H54 (cell line): ENCODE results near the gene HOXA3.

Source experiments
- DNase-seq: peaks from one replicate; pipeline ENCODE4 v3.0.0; 2011; ENCODE audit warnings: low spot score, mixed read lengths; ENCODE audit not compliant: insufficient read length
- FAIRE-seq: peaks from 3 replicates; lab custom pipeline; 2011; peaks lifted over from hg19 to GRCh38; lab: Jason Lieb, UNC
- POLR2A ChIP-seq: IDR thresholded peaks from 2 replicates; pipeline ENCODE4 v1.6.1; 2011; ENCODE audit warnings: low read depth, mild to moderate bottlenecking, low read length

HOXA3 gene

DNA sequence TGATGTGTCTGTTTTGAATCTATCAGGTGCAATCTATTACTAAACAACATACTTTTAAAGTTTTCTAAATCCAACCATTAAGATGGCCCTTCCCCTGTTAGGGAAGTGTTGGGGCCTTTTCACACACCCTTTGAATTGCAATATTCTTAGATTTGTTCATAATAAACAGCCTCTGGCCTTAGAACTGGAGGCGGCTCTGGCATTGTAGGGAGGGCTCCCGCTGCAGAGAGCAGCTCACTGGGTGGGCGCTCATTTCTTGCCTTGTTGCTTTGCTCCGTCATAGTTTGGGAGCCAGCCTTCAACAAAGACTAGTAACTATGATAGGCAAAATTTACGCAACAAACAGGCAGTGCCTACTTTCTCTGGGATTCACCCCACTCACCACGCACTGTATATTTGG is 26.0 kb upstream of the HOXA3 start:
- TF ChIP-seq POLR2A, result no peak
- FAIRE-seq (no peak), DNase-seq (no peak)

DNA sequence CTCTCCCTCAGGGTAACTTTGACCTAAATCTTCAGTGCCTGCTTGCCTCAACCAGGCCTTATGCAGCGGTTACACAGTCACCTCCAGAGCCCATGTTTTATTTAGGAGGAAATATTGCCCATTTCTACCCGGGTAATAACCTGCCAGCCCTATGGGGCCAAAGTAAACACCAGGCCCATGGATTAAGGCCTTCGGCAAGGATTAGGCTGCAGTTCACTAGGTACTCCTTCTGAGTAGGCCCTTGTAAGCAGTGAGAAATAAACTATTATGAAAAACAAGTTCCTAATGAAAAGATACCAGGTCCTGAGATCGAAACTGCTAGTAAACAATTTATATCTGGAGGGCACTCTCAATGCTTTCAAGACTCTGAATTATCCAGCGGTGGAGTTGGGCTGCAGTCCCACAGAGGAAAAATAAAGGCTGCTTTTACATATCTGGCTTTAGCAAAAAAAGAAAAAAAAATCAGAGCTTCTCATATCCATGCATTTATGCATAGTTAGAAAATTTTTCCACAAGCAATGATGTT is 25.5 kb upstream of the HOXA3 start:
- DNase-seq, result no peak
- no peak for TF ChIP-seq POLR2A
- no peak for FAIRE-seq

DNA sequence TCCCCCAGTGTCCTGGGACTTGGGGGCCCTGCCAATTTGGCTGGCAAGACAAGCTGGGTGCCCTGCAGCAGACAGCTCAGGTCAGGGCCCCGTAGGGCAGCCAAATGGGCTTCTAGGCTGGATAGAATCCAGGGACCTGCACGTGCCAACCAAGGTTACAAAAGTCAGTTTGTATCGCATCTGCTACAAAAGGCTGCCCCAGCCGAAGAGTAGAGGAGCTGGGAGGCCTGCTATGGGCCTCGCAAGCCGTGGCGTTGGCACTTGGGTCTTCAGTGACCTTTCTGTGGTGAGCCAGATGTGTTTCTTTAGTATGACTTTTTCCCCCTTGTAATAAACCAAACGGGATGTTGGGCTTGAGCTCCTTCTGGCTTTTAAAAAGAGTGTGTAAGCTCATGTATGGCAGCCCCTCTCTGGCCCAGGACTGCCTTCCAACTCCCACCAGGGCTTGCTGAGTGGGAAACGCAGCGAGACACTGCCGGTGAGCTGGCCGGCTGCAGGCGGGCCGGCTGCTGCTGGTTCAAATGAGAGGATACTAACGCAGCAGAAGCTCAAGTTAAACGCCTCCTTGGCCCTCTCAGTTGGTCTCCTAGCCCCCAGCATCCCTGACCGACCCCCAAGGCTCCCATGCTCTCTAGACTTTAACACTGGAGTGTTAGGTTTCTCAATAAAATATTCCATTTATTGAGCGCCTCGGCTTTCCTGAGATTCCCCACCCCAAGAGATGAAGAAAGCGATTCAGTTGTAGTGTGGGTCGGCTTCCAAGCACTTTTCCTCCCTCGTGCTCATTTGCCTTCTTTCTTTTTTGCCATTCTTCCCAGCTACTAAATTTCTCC is 24.8 kb upstream of the HOXA3 start:
- TF ChIP-seq POLR2A, result no peak
- FAIRE-seq (no peak), DNase-seq (no peak)

DNA sequence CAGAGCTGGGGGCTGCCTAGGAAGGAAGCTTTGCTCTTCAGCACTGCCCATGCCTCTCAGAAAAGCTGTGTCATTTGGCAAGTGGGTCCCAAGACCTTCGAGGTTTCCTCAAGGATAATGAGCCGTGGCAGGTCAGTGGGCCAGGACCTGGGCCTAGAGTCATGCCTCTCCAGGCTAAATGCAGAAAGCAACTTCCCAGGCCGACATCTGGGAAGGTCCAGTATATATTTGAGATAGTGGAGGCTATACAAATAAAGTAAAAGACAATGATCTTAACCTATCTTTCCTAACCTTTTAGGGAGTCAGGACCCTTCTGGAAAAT is 24.1 kb upstream of the HOXA3 start:
- no peak for DNase-seq
- FAIRE-seq, result no peak
- TF ChIP-seq POLR2A, result no peak

DNA sequence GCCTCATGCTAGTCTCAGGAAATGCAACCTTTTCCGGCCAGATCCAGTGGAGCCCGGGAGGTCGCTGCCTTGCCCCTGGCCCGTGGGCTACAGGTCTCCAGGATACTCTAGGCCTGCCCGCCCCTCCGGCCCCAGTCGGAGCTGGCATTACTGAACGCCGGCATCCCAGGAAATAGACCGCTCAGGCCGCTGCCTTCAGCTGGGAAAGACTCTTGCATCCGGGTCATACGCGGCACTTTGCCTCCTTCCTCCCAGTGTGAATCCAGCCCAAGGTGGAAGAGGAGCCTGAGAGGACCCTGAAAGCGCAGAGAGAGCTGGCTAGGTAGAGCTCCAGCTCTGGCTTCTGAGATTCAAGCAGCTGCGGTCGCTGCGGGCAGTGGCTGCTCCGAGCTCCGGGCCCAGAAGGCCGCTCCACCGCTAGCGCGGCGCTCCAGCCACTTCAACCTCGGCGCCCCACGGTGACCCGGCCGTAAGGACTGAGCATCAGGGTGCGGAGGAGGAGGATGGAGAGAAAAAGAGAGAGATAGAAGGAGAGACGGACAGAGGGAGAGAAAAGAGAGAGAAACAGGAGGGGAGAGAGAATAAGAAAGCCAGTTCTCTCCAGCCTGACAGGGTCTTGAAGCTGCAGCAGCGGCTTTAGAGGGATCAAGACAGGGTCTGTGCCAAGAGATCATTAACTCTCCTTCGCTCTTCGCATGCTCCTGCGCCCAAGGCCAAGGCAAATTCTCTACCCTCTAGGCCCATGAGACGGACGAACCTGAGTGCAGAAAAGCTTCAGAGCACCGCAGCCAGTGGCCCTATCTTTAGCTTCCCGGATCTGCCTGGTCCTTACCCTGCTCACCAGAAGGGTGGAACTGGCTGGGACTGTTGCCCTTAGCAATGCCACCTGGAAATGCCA is 23.5 kb upstream of the HOXA3 start:
- FAIRE-seq (no peak), DNase-seq (no peak)
- TF ChIP-seq POLR2A, result no peak

DNA sequence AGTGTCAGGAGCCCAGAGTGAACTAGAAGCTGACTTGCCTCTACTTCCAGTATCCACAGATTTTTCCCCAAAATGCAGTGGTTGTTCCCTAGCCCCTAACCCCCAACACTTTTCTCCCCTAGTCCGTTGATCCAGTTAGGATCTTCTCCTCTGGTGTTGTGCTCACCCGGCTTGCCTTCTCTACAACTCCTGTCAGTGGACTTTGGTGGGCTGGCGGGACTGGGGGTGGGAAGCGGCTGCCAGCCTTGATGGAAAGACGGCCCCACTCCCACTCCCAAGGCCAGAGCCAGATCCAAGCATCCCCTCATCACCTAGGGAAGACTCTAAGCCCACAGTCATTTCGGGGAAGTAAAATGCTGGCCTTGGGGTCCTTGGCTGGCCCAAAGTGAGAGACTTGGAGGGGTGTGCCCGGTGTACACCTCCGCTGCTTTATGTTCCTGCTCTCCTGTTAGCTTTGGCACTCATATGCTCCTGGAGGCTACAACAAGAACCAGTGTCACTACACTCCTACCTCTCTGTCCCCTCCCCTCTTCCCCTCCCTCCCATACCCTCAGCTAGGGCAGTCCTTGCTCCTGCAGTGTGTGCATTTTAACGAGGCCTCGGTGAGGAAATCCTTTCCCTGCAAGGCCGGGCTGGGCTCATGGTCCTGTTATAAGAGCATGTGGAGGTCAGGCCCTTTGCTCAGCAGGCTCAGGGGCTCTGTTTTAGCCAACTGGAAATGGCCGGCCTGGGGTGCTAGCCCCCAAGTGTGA is 22.7 kb upstream of the HOXA3 start:
- no peak for TF ChIP-seq POLR2A
- FAIRE-seq (no peak), DNase-seq (no peak)

DNA sequence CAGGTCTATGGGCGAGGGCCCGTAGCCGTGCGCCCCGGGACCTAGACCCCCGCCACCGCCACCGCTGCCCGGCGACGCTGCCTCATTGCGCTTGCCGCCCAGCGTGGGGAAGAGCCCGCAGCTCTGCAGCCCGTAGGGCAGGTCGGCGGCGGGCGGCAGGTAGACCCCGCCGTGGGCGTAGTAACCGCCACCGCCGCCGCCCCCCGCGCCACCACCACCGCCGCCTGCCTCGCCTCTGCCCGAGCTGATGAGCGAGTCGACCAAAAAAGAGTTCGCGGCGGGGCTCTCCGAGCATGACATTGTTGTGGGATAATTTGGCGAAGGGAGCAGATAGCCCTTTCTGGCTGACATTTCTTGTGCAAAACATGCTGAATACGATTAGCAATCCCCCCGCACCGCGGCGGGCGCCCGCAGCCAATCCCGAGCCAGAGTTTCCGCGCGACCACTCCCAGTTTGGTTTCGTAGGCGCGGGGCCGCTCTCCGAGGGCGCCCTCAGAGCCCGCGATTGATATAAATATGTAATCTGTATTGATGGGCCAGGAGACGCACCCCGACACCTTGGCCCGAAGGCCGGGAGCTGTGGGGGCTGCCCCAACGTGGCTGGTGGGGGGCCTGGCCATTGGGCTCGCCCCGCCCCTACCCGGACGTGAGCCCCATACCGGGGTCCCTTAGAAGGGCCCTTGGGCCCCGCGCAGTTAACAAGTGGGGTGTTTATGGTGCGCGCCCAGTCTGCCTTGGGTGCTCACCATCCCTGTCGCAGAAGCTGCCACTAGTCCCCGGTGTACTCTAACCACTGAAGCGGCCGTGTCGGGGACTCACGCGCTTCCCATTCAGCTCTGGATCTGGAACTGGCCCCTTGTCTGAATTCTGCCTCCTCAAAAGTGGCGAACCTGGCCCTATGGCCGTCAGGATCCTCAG is 21.8 kb upstream of the HOXA3 start, which contains the start of gene HOXA10:
HOXA10 (minus strand) TSS at position 365 of the 918 bp plus-strand sequence; CDS start at position 351, 14 bp downstream.
- no peak for DNase-seq
- no peak for FAIRE-seq
- TF ChIP-seq POLR2A, result no peak

DNA sequence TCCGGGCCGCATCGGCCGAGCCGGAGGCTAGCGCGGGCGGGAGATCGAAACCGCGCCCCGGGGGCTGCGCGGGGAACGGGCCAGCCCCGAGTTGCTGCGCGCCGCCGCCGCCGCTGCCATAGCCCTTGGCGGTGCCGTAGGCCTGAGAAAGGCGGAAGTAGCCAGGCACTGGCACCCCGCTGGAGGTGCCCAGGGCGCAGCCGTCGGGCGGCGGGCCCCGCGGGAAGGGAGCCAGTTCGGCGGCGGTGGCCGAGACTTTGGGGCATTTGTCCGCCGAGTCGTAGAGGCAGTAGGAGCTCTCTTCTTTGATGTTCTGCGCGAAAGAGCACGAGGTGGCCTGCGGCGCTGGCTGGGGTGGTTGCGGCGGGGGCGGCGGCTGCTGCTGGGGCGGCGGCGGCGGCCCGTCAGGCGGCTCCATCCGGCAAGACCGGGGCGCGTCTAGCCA is 21.1 kb upstream of the HOXA3 start:
- peak; percentile 66 for TF ChIP-seq POLR2A
- DNase-seq (peak; percentile 97), FAIRE-seq (no peak)

DNA sequence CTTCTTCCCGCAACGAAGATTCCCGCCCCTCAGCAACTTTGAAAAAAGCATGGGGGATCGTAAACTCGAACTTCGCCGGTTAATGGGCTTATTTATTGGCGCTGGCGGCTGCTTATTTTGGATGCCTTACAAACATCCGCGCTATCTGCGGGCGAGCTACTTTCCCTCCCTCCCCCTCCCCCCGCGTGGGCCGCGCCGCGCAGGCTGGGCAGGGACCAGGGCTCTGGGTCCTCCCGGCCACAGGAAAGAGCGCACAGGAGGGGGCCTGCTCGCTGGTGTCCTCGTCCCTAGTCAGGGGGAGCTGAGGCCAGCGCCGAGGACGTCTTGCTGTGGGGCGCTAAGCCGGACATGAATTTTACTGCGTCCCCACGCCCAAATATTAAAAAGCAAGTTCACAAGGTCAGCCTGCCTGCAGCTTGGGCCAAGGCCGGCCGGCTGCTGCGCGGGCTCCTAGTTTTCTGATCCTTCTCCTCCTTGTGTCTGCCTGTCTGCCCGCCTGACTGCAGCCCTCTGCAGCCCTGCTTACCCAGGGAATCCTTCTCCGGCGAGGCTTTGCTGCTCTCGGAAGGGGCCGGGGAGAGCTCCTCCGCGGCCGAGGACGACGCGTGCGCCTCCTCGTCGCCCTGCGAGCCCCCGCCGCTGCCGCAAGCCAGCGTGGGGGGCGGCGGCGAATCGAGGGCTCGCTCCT is 20.6 kb upstream of the HOXA3 start:
- DNase-seq, result peak; percentile 83
- TF ChIP-seq POLR2A, result peak; percentile 81
- no peak for FAIRE-seq

DNA sequence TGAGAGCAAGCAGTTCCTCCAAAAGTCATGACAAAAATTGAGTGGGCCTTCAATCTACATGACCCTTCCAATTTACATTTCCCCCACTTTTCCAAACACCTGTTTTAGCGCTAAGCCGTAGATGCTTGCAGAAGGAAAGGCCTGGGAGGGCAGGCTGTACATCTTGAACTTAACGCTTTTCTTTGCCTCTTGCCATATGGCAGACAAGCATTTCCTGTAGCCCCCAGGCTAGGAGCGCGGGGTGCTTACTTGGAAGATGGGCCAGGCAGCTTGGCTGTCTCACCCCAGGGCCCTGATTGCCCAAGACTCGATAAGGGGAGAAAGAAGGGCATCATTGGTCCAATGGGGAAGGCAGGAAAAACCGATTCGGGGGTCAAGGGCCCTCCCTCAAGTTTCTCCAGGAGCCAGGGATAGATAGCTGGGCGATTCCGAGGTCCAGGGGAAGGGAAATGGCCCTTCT is 20.0 kb upstream of the HOXA3 start:
- no peak for FAIRE-seq
- TF ChIP-seq POLR2A, result no peak
- no peak for DNase-seq

DNA sequence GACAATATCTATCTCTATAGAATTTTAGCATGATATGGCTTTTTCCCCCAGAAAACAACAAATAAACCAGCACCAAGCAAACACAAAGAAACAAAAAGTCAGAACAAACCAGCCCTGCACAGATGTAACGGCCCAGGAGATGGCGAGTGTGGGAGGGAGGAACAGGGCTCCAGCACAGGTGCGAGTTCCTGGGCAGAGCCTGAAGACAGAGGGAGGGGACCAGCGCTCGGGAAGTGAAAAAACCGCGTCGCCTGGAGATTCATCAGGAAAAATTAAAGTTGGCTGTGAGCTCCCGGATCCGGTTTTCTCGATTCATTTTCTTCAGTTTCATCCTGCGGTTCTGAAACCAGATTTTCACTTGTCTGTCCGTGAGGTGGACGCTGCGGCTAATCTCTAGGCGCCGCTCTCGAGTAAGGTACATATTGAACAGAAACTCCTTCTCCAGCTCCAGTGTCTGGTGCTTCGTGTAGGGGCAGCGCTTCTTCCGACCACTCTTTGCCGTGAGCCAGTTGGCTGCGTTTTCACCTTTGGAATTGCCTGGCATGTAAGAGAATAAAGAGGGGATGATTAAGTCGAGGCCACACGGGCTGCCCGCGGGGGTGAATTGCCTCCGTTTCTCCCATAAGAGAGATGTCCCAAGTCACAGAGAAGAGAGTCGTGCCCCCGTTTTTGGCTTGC is 19.4 kb upstream of the HOXA3 start:
- TF ChIP-seq POLR2A, result no peak
- DNase-seq, result no peak
- FAIRE-seq, result no peak
